Ascending aorta (tissue), 2 donors: Measurements from ENCODE around the gene PSMD14. TPM values are rescaled to one million over a fixed set of nuclear protein-coding genes. Genes with fewer than 3 reads are reported as not detected.
"Not testable (repeated sequence)": the region's sequence is repeated elsewhere in the genome, so short reads cannot be mapped to it uniquely, and the experiment has no call there.

ENCODE experiments used
- DNase-seq, 2 donors: peaks; one replicate each; pipeline ENCODE4 v3.0.0-alpha.2; 2019; ENCODE audit warnings: low spot score in 2 of 2
- H3K27ac ChIP-seq, 2 donors: fragments of 200-600 bp; sonication (generic); one replicate each; pipeline ENCODE4 v1.5.1; 2016 to 2017; ENCODE audit warnings: mild to moderate bottlenecking in 1 of 2
- H3K27me3 ChIP-seq: fragments of 200-600 bp; sonication (generic); one replicate; pipeline ENCODE4 v1.5.1; 2017
- H3K36me3 ChIP-seq, 2 donors: fragments of 200-600 bp; sonication (generic); one replicate each; pipeline ENCODE4 v1.5.1; 2016
- H3K4me1 ChIP-seq, 2 donors: fragments of 200-600 bp; sonication (generic); one replicate each; pipeline ENCODE4 v1.5.1; 2016 to 2017; ENCODE audit warnings: mild to moderate bottlenecking in 1 of 2
- H3K4me3 ChIP-seq, 2 donors: fragments of 200-600 bp; sonication (generic); one replicate each; pipeline ENCODE4 v1.5.1; 2016 to 2017; ENCODE audit warnings: mild to moderate bottlenecking in 1 of 2
- H3K9me3 ChIP-seq, 2 donors: fragments of 200-600 bp; sonication (generic); one replicate each; pipeline ENCODE4 v1.5.1; 2016
- intact Hi-C: fragments of 100-400 bp; cut with DNase I; formaldehyde crosslinking; loops from one replicate; pipeline ENCODE4 v1.15.1; 2023
- total RNA-seq: library from RNA; depleted of rRNA; stranded (reverse); fragments of >200 nt; gene quantifications from one replicate; pipeline ENCODE4 v1.1.0, GENCODE V29; 2016
- TF ChIP-seq, protein P1 (sequence below), 3 experiments: fragments of 200-600 bp in 2 of 3; fragments of 450-650 bp in 1 of 3; sonication (generic) in 2 of 3; IDR thresholded peaks; one replicate each; pipeline ENCODE4 v1.5.1; 2016 to 2019; ENCODE audit warnings: antibody characterized with exemption in 3 of 3, mild to moderate bottlenecking in 1 of 3, moderate library complexity in 1 of 3

Gene PSMD14
- total RNA-seq, 1 donor from 2014 or later, result 238 TPM

DNA sequence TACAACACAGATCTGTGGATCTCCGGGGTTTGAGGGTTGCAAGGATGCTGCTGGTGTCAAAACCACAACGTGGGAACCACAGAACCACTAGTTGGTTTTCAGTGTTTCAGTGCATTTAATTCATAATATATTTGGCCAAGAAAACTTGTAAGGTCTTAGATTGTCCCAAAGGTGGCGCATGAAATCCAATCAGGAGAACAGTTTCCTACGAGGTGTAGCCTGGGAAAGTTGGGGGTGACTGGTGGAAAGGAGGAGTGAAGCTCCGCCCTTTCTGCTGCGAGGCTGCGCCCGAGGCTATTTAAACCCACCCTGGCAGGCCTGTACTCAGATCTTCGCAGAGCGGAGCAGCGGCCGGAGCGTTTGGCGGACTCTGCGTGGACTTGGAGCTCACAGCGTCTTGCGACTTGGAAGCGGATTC, 27.3 kb upstream of the PSMD14 start:
- H3K27ac ChIP-seq, H3K36me3 ChIP-seq, H3K27me3 ChIP-seq, H3K9me3 ChIP-seq, intact Hi-C loops, H3K4me1 ChIP-seq, H3K4me3 ChIP-seq: not testable (repeated sequence)
- TF ChIP-seq, protein P1, sequence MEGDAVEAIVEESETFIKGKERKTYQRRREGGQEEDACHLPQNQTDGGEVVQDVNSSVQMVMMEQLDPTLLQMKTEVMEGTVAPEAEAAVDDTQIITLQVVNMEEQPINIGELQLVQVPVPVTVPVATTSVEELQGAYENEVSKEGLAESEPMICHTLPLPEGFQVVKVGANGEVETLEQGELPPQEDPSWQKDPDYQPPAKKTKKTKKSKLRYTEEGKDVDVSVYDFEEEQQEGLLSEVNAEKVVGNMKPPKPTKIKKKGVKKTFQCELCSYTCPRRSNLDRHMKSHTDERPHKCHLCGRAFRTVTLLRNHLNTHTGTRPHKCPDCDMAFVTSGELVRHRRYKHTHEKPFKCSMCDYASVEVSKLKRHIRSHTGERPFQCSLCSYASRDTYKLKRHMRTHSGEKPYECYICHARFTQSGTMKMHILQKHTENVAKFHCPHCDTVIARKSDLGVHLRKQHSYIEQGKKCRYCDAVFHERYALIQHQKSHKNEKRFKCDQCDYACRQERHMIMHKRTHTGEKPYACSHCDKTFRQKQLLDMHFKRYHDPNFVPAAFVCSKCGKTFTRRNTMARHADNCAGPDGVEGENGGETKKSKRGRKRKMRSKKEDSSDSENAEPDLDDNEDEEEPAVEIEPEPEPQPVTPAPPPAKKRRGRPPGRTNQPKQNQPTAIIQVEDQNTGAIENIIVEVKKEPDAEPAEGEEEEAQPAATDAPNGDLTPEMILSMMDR (IDR thresholded peaks at IDR 0.05), result peak in 1 of 3 experiments; percentile 26
- DNase-seq, result peak; percentile 40 to 89

GRCh38 chr2:161281615-161282310, 26.5 kb upstream of the PSMD14 start:
- H3K27ac ChIP-seq, H3K9me3 ChIP-seq, H3K4me3 ChIP-seq, H3K27me3 ChIP-seq, intact Hi-C loops, H3K36me3 ChIP-seq, H3K4me1 ChIP-seq: not testable (repeated sequence)
- DNase-seq, result peak in 1 of 2 donors; percentile 66

DNA sequence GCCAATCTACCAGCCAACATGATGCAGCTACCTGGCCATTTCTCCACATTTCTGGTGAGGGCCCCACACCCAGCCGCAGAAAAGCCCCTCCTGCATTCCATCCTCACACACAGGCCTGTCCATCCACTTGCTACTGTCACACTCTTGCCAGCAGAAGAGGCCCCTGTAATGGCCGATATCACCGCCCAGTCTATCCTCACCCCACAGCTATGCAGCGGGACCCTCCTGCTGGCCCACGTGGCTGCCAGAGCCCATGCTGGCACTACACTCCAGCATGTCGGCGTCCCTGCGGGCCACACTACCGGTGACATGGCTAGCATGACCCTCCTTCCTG, 25.9 kb upstream of the PSMD14 start:
- intact Hi-C loops, H3K4me3 ChIP-seq, H3K36me3 ChIP-seq, H3K27me3 ChIP-seq, H3K9me3 ChIP-seq, H3K27ac ChIP-seq, H3K4me1 ChIP-seq: not testable (repeated sequence)
- DNase-seq, result peak in 1 of 2 donors; percentile 67

DNA sequence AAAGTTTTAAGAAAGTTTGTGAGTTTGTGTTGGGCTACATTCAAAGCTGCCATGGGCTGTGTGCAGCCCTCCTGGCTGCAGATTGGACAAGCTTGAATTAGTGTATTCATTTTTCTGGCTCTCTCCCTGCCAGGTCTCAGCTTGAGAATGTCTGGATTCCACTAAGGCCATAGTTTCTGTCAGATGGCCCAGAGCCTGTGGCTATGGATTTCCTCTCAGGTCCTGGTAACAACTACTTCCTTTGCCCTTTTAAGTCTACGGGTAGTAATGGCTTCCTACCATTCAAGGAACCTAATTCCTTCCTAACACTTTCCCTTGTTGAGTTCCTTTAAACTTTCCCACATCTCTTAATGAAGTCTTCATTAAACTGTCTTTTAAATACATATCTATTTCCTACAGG, 24.3 kb upstream of the PSMD14 start:
- TF ChIP-seq, protein P1 (IDR thresholded peaks at IDR 0.05), result no peak
- H3K4me1 ChIP-seq, result no peaks in the 10 kb centered on the region
- H3K36me3 ChIP-seq, result no peaks in the 10 kb centered on the region
- no peaks in the 10 kb centered on the region for H3K27me3 ChIP-seq
- H3K4me3 ChIP-seq, result no peak overlapping the region
- DNase-seq, result no peak
- intact Hi-C loops, result no loop called here
- H3K9me3 ChIP-seq, result no peaks in the 10 kb centered on the region
- H3K27ac ChIP-seq, result no peak overlapping the region

DNA sequence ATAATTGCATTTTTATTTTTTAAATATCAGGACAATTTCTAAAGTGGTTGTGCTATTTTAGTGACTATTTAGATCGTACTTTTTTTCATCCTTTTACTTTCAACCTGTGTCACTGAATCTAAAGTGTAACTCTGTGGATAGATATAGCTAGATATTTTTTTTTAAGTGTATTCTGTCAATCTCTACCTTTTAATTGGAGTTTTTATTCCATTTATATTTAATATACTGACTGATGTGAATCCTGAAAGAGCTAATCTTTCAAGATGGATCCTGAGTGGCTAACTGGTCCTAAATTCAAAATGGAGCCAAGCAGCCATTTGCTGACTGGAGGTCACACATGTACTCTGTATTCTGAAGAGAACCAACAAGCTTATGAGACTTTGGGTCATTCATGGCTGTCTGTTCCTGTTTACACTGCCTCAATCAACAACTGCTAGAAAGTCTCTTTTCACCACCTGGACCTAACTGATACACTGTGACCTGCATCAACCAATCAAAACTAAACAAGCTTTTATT, 4.6 kb upstream of the PSMD14 start:
- DNase-seq, result no peak
- Histone ChIP-seq H3K27ac (no peak overlapping the region), H3K4me1 (no peaks in the 10 kb centered on the region)

DNA sequence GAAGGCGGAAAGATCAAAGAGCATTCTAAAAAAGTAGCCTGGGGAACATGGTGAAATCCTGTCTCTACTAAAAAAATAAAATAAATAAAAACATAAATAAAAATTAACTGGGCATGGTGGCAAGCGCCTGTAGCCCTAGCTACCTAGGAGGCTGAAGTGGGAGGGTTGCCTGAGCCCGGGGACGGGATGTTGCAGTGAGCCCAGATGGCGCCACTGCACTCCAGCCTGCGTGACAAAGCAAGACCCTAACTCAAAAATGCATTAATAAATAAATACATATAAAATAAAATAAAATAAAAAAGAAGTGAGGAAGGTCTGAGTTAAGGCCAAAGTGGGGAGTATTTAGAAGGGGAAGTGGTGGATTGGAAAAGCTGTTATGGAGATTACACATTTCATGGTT, 1.3 kb upstream of the PSMD14 start:
- H3K4me3 ChIP-seq, result no peak overlapping the region
- DNase-seq, result no peak
- intact Hi-C loops, result loop anchor here (5.0 kb wide), 1 partner anchor 105 kb away; no protein-coding TSS in a partner anchor

More for the DNA sequence above, 4.6 kb upstream of the PSMD14 start:
- no peaks in the 10 kb centered on the region for H3K9me3 ChIP-seq
- H3K36me3 ChIP-seq, result no peaks in the 10 kb centered on the region
- H3K4me3 ChIP-seq, result no peak overlapping the region
- intact Hi-C loops, result no loop called here
- H3K27me3 ChIP-seq, result no peaks in the 10 kb centered on the region
- TF ChIP-seq, protein P1 (IDR thresholded peaks at IDR 0.05), result no peak

More for the DNA sequence above, 1.3 kb upstream of the PSMD14 start:
- no peaks in the 10 kb centered on the region for H3K9me3 ChIP-seq
- H3K4me1 ChIP-seq, result no peaks in the 10 kb centered on the region
- no peak overlapping the region for H3K27ac ChIP-seq
- TF ChIP-seq, protein P1 (IDR thresholded peaks at IDR 0.05), result no peak
- H3K27me3 ChIP-seq, result no peaks in the 10 kb centered on the region
- no peaks in the 10 kb centered on the region for H3K36me3 ChIP-seq
